ENCODE results near the gene CYP4F8. TPM values are rescaled to one million over a fixed set of nuclear protein-coding genes. Genes with fewer than 3 reads are reported as not detected.
"Not testable (repeated sequence)": the region's sequence is repeated elsewhere in the genome, so short reads cannot be mapped to it uniquely, and the experiment has no call there.

Gene CYP4F8
- total RNA-seq, 1 donor from 2014 or later: not detected

- no peak for DNase-seq (ENCODE audit: low read depth)
Measured at GRCh38 chr19:15644066-15644741, 29.2 kb downstream of the CYP4F8 start.

GRCh38 chr19:15644816-15645215, 29.8 kb downstream of the CYP4F8 start:
- no peak for DNase-seq (ENCODE audit: low read depth)

- DNase-seq (ENCODE audit: low read depth): no peak
Measured at GRCh38 chr19:15649526-15649925, 34.5 kb downstream of the CYP4F8 start.

- not testable (repeated sequence) for DNase-seq (ENCODE audit: low read depth)
Measured at GRCh38 chr19:15650123-15650522, 35.1 kb downstream of the CYP4F8 start.

- no peak for DNase-seq (ENCODE audit: low read depth)
Measured at GRCh38 chr19:15651791-15652190, 36.8 kb downstream of the CYP4F8 start.

GRCh38 chr19:15652559-15653278, 37.7 kb downstream of the CYP4F8 start:
- DNase-seq (ENCODE audit: low read depth): no peak

GRCh38 chr19:15656467-15656866, 41.4 kb downstream of the CYP4F8 start:
- no peak for DNase-seq (ENCODE audit: low read depth)

GRCh38 chr19:15663247-15663646, 48.2 kb downstream of the CYP4F8 start:
- no peak for DNase-seq (ENCODE audit: low read depth)

- no peak for DNase-seq (ENCODE audit: low read depth)
Measured at GRCh38 chr19:15666186-15666585, 51.2 kb downstream of the CYP4F8 start.

GRCh38 chr19:15666883-15667282, 51.9 kb downstream of the CYP4F8 start:
- DNase-seq (ENCODE audit: low read depth): no peak

- no peak for DNase-seq (ENCODE audit: low read depth)
Measured at GRCh38 chr19:15669440-15669839, 54.4 kb downstream of the CYP4F8 start.

GRCh38 chr19:15669891-15670290, 54.9 kb downstream of the CYP4F8 start:
- no peak for DNase-seq (ENCODE audit: low read depth)

GRCh38 chr19:15671237-15671821, 56.3 kb downstream of the CYP4F8 start:
- no peak for DNase-seq (ENCODE audit: low read depth)

GRCh38 chr19:15671891-15672579, 57.0 kb downstream of the CYP4F8 start:
- no peak for DNase-seq (ENCODE audit: low read depth)

- peak; percentile 4 for DNase-seq (ENCODE audit: low read depth)
Measured at GRCh38 chr19:15672580-15673175, 57.7 kb downstream of the CYP4F8 start, which contains the start of gene CYP4F12. CYP4F12 (plus strand) TSS chr19:15673087; CDS start chr19:15673530, 443 bp downstream.

GRCh38 chr19:15673176-15673654, 58.2 kb downstream of the CYP4F8 start:
- DNase-seq (ENCODE audit: low read depth): no peak

- DNase-seq (ENCODE audit: low read depth): no peak
Measured at GRCh38 chr19:15675560-15675959, 60.5 kb downstream of the CYP4F8 start.

GRCh38 chr19:15679089-15679488, 64.1 kb downstream of the CYP4F8 start:
- DNase-seq (ENCODE audit: low read depth): no peak

GRCh38 chr19:15679865-15680264, 64.8 kb downstream of the CYP4F8 start:
- not testable (repeated sequence) for DNase-seq (ENCODE audit: low read depth)
